ENCODE measurements around the gene AGBL4.

Gene AGBL4

DNA sequence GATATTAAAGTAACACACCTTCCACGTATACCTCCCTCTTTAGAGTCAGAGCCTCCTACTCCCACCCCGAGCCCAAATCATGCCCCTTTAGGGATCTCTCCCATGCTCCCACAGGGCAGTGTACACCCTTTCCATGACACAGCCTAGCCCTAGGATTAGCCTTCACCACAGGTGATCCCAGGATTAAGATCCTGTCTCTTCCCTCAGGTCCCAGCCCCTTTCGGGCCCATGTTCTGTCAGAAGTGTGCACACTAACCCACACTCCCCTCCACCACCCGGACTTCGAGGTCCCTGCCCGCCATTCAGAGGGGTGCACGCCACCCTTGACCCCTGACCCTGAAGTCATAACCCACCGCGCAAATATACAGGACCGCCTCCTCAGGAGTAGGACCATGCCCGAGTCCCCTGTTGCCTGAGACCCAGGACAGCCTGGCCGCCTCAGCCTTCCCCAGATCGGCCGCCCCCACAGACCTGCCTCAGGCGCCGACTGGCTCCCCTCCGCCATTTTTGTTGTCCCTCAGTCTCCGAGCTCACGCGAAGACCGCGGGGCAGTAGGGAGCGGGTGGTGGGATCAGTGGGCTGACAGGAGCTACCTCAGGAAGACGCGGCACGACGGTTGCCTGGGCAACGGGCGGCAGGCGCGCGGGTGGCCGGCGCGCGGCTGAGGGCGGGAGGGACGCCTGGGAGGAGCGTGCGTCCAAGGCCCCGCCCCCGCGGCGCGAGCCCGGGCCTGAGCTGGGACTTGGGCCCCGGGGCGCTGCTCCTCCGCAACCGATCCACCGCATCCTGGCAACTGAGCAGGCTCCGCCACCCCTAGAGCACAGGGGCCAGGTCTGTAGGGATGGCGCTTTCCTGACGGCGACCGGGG lies at the start of gene AGBL4:
AGBL4 (minus strand) TSS at position 663 of the 868 bp plus-strand sequence.
- peak; percentile 4 for DNase-seq (ENCODE audit: low read depth)
- no peak for TF ChIP-seq CTCF (conservative IDR thresholded peaks at IDR 0.05; ENCODE audit: low read length)

GRCh38 chr1:50066806-50067205 lies 43.1 kb upstream of the AGBL4 start:
- H3K4me3 ChIP-seq (ENCODE audit: low read length): no peak overlapping the region
- no peak for TF ChIP-seq CTCF (conservative IDR thresholded peaks at IDR 0.05; ENCODE audit: low read length)
- DNase-seq (ENCODE audit: low read depth): no peak

More for the DNA sequence above, at the start of gene AGBL4:
- peak within 1 kb of the TSS; percentile 55 for H3K4me3 ChIP-seq (ENCODE audit: low read length)

DNA sequence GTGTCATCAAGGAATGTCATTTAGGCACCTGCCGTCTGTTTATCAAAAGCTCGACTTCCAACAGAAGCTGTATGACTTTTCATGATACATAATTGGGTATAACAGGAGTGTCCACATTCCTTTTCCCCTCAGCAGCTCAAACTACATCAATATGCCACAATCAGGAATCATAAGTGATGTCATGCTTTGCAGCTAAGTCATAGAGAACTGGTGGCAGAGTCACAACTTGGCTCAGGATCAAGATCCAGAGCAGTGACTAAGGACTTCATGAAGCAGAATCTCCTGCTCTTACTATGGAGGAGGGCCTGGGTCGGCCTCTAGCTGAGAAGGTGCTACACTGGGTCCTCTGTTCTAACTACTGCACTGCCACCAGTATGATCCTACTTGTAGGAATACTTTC lies 36.5 kb upstream of the AGBL4 start:
- DNase-seq (ENCODE audit: low read depth): no peak
- H3K4me3 ChIP-seq (ENCODE audit: low read length): no peak overlapping the region
- no peak for TF ChIP-seq CTCF (conservative IDR thresholded peaks at IDR 0.05; ENCODE audit: low read length)

DNA sequence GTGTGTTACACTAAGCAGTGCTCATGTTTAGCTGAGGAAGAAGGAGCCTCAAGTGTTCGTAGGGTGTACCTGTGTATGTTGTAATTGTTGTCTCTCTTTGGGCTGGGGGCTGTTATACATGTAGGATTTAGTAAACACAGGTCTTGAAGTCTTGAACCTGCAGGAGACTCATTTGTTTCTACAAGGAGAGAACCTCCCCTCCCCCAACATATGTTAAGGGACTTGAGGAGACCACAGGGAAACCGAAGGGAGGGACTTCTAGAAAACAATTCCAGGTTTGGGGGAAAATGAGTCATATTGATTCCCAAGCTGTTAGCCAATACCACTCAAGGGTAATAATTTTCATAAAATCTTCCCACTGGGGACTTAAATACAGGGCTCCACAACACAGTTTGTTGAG lies 25.0 kb upstream of the AGBL4 start:
- TF ChIP-seq CTCF (conservative IDR thresholded peaks at IDR 0.05; ENCODE audit: low read length): no peak
- DNase-seq (ENCODE audit: low read depth): no peak
- H3K4me3 ChIP-seq (ENCODE audit: low read length): no peak overlapping the region

DNA sequence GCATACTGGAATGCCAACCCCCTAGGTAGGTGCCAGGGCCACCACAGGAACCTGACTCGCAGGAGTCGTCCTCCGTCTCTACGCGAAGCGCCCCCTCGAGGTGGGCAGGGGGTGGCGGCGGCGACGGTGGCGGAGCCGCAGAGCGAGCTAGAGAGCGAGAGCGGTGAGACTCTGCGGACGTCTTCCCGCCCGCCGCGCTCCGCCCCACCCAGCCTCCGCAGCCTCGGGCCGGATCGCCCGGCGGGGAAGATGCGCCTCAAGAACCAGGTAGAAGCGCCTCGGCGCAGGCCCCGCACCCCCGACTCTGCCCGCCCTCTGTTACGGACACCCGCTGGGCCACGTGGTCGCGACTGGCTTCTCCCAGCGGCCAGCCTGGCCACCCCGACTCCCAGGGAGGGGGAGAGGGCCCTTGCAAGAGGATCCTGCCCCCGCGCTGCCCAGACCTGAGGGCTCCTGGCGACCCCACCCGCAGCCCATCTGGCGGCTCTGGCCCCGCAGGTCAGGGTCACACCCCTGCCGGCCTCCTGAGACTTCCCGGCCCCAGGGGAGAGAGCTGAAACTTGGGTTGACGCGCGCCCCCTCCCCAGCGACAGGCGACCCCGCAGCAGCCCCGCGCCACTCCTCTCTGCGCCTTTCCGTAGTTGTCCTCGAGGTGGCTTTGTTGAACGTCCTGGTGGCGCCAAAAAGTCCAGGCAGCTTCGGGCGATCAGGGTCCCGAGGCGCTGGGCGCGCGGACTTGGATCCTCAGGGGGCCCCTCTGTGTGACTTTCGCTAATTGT lies 24.4 kb upstream of the AGBL4 start:
- no peak for TF ChIP-seq CTCF (conservative IDR thresholded peaks at IDR 0.05; ENCODE audit: low read length)
- DNase-seq (ENCODE audit: low read depth): no peak
- H3K4me3 ChIP-seq (ENCODE audit: low read length): no peak overlapping the region

DNA sequence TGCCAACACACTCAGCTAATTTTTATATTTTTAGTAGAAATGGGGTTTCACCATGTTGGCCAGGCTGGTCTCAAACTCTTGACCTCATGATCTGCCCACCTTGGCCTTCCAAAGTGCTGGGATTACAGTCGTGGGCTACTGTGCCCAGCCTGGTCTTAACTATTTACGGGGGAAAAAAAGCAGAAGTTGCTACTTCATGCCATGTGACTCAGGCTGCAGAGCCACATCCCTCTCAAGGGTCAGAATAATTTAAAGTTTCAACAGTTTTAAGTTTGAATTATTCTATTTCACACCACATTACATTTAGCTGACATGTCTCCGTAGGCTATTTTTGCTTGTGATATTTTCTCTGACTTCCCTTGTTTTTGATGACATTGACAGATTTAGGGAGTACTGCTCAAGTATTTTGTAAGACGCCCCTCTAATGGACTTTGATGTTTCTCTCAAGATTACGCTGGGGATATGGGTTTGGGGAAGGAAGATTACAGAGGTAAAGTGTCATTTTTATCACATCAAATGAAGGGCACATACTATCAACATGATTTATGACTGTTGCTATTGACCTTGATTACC lies 14.6 kb upstream of the AGBL4 start:
- DNase-seq (ENCODE audit: low read depth): no peak
- H3K4me3 ChIP-seq (ENCODE audit: low read length): no peak overlapping the region
- no peak for TF ChIP-seq CTCF (conservative IDR thresholded peaks at IDR 0.05; ENCODE audit: low read length)
